Measurements from ENCODE around the gene CHTF18.

GRCh38 chr16:783404-784161, 4.8 kb upstream of the CHTF18 start:
- no peak for TF ChIP-seq CTCF (IDR thresholded peaks at IDR 0.05)
- no peak for TF ChIP-seq POLR2A (IDR thresholded peaks at IDR 0.05)

Data from right lobe of liver (tissue), 4 donors.